HG03066 (cell line): ENCODE data around the gene DRAP1.

Experiments
- ATAC-seq: cut with Tn5 transposase; IDR thresholded peaks from one replicate; pipeline ENCODE4 v1.9.1; 2021; ENCODE audit warnings: low read depth; ENCODE audit not compliant: unreplicated experiment

The DRAP1 gene

GRCh38 chr11:65919141-65919572, at the start of gene DRAP1:
TSS of gene DRAP1 (plus strand) at chr11:65919426. CDS start at chr11:65919502, 76 bp downstream.
- ATAC-seq = peak; percentile 86

GRCh38 chr11:65869643-65870306, 49.5 kb upstream of the DRAP1 start:
- ATAC-seq = no peak

GRCh38 chr11:65870307-65870658, 48.9 kb upstream of the DRAP1 start:
- ATAC-seq = no peak

- ATAC-seq = no peak
Measured at GRCh38 chr11:65870706-65871681, 48.2 kb upstream of the DRAP1 start.

GRCh38 chr11:65871811-65872548, 47.2 kb upstream of the DRAP1 start:
- ATAC-seq = no peak

- ATAC-seq = no peak
Measured at GRCh38 chr11:65872586-65873317, 46.5 kb upstream of the DRAP1 start, which contains the start of gene EFEMP2. TSS of gene EFEMP2 (minus strand) at chr11:65872800. CDS start at chr11:65872354, 446 bp downstream.

- peak; percentile 65 for ATAC-seq
Measured at GRCh38 chr11:65873318-65874156, 45.7 kb upstream of the DRAP1 start.

GRCh38 chr11:65879617-65880016, 39.6 kb upstream of the DRAP1 start, which contains the start of gene CTSW:
TSS of gene CTSW (plus strand) at chr11:65879837. CDS start at chr11:65879855, 18 bp downstream.
- ATAC-seq = no peak

GRCh38 chr11:65880027-65880426, 39.2 kb upstream of the DRAP1 start:
- ATAC-seq = no peak

- no peak for ATAC-seq
Measured at GRCh38 chr11:65880844-65881421, 38.3 kb upstream of the DRAP1 start.

- no peak for ATAC-seq
Measured at GRCh38 chr11:65882120-65883057, 36.8 kb upstream of the DRAP1 start.

GRCh38 chr11:65883058-65883761, 36.0 kb upstream of the DRAP1 start:
- no peak for ATAC-seq

- no peak for ATAC-seq
Measured at GRCh38 chr11:65883786-65884715, 35.2 kb upstream of the DRAP1 start.

GRCh38 chr11:65884716-65885092, 34.5 kb upstream of the DRAP1 start:
- no peak for ATAC-seq

GRCh38 chr11:65885231-65885630, 34.0 kb upstream of the DRAP1 start:
- no peak for ATAC-seq
